Osteoblast (primary cell): ENCODE data around the gene PLAC8L1. TPM values are rescaled to one million over a fixed set of nuclear protein-coding genes. Genes with fewer than 3 reads are reported as not detected.

Experiments used
- DNase-seq: peaks from one replicate; pipeline ENCODE4 v3.0.0; 2011; ENCODE audit warnings: low spot score, mixed read lengths; ENCODE audit not compliant: insufficient read length; ENCODE audit errors: missing footprints
- H2AFZ ChIP-seq: 2 replicates; pipeline ENCODE4 v1.6.0; 2011; ENCODE audit warnings: mild to moderate bottlenecking, low read length
- H3K27ac ChIP-seq: 2 replicates; pipeline ENCODE4 v1.5.1; 2011; ENCODE audit warnings: mild to moderate bottlenecking, low read depth, low read length, moderate library complexity
- H3K27me3 ChIP-seq: 2 replicates; pipeline ENCODE4 v1.6.0; 2012; ENCODE audit warnings: mild to moderate bottlenecking, control low read depth, inconsistent platforms, low read length, moderate library complexity; ENCODE audit not compliant: insufficient read depth
- H3K36me3 ChIP-seq: 2 replicates; pipeline ENCODE4 v1.5.1; 2011; ENCODE audit warnings: mild to moderate bottlenecking, low read length, control low read depth, moderate library complexity; ENCODE audit not compliant: insufficient read depth
- H3K4me1 ChIP-seq: 2 replicates; pipeline ENCODE4 v1.5.1; 2011; ENCODE audit warnings: mild to moderate bottlenecking, low read length, control low read depth, moderate library complexity; ENCODE audit not compliant: insufficient read depth
- H3K4me2 ChIP-seq: 2 replicates; pipeline ENCODE4 v1.6.0; 2011; ENCODE audit warnings: mild to moderate bottlenecking, low read length; ENCODE audit not compliant: insufficient read depth
- H3K4me3 ChIP-seq: fragments of 200-600 bp; sonication (generic); 3 replicates; pipeline ENCODE4 v1.5.1; 2012; ENCODE audit warnings: mild to moderate bottlenecking, low read length, inconsistent platforms; ENCODE audit not compliant: insufficient read depth
- H3K79me2 ChIP-seq: 2 replicates; pipeline ENCODE4 v1.6.0; 2012; ENCODE audit warnings: mild to moderate bottlenecking, low read length, control low read depth, inconsistent platforms; ENCODE audit not compliant: insufficient read depth
- H3K9me3 ChIP-seq: 2 replicates; pipeline ENCODE4 v1.5.1; 2011; ENCODE audit warnings: low read depth, low read length, control low read depth
- H4K20me1 ChIP-seq: 2 replicates; pipeline ENCODE4 v1.6.0; 2012; ENCODE audit warnings: mild to moderate bottlenecking, low read length, control low read depth; ENCODE audit not compliant: insufficient read depth
- small RNA-seq: library from RNA; depleted of rRNA; stranded (forward); fragments of <200 nt; gene quantifications from one replicate; pipeline ENCODE3, GENCODE V24; 2012
- total RNA-seq: library from RNA; depleted of rRNA; stranded (reverse); fragments of >200 nt; gene quantifications from 2 replicates; pipeline ENCODE4 v1.2.3, GENCODE V29; 2012
- TF ChIP-seq, protein P1 (sequence below): IDR thresholded peaks from 2 replicates; pipeline ENCODE4 v1.5.1; 2011; ENCODE audit warnings: mild to moderate bottlenecking, low read depth, low read length, moderate library complexity; ENCODE audit errors: extremely low read depth

Gene PLAC8L1
- total RNA-seq, 1 donor: not detected

GRCh38 chr5:146034605-146035004 lies 70.8 kb downstream of the PLAC8L1 start:
- no peaks in the 10 kb centered on the region for H3K36me3 ChIP-seq
- no peak overlapping the region for H3K4me3 ChIP-seq
- no peaks in the 10 kb centered on the region for H4K20me1 ChIP-seq
- no peak for DNase-seq
- no peak overlapping the region for H2AFZ ChIP-seq
- no peak overlapping the region for H3K4me2 ChIP-seq
- TF ChIP-seq, protein P1, sequence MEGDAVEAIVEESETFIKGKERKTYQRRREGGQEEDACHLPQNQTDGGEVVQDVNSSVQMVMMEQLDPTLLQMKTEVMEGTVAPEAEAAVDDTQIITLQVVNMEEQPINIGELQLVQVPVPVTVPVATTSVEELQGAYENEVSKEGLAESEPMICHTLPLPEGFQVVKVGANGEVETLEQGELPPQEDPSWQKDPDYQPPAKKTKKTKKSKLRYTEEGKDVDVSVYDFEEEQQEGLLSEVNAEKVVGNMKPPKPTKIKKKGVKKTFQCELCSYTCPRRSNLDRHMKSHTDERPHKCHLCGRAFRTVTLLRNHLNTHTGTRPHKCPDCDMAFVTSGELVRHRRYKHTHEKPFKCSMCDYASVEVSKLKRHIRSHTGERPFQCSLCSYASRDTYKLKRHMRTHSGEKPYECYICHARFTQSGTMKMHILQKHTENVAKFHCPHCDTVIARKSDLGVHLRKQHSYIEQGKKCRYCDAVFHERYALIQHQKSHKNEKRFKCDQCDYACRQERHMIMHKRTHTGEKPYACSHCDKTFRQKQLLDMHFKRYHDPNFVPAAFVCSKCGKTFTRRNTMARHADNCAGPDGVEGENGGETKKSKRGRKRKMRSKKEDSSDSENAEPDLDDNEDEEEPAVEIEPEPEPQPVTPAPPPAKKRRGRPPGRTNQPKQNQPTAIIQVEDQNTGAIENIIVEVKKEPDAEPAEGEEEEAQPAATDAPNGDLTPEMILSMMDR: no peak
- peaks cover 2% of the 10 kb centered on the region for H3K27me3 ChIP-seq
- H3K9me3 ChIP-seq: no peaks in the 10 kb centered on the region
- no peaks in the 10 kb centered on the region for H3K79me2 ChIP-seq
- no peak overlapping the region for H3K27ac ChIP-seq
- no peaks in the 10 kb centered on the region for H3K4me1 ChIP-seq

Small RNAs within 50 kb of the gene (small RNA-seq; reads per million reads assigned to genes)
- not detected for gene AC091959.1

Other genes with a start within 250 kb of the PLAC8L1 start
- gene GRXCR2, start 232.6 kb downstream of the PLAC8L1 start, total RNA-seq: not detected in 2 replicates
- 2.9 and 4.0 TPM in 2 replicates for gene SH3RF2, start 169.0 kb downstream of the PLAC8L1 start, total RNA-seq
- 142 and 162 TPM in 2 replicates for gene LARS1, start 77.1 kb upstream of the PLAC8L1 start, total RNA-seq
- gene RBM27, start 98.0 kb upstream of the PLAC8L1 start, total RNA-seq: 22.1 and 28.0 TPM in 2 replicates
- gene POU4F3, start 233.3 kb upstream of the PLAC8L1 start, total RNA-seq: under 0.01 TPM in 1 of 2 replicates, not detected in the other